Stimulated activated CD4-positive, alpha-beta T cell treated with anti-CD3 and anti-CD28 coated beads, Interleukin-15, amount 100 ng/mL, for 48 hours (primary cell): ENCODE data around the gene PARP12.

Source experiments
- DNase-seq, 2 donors: peaks; one replicate each; pipeline ENCODE4 v3.0.0-alpha.2; 2020; ENCODE audit warnings: low read depth in 2 of 2

PARP12 gene

DNA sequence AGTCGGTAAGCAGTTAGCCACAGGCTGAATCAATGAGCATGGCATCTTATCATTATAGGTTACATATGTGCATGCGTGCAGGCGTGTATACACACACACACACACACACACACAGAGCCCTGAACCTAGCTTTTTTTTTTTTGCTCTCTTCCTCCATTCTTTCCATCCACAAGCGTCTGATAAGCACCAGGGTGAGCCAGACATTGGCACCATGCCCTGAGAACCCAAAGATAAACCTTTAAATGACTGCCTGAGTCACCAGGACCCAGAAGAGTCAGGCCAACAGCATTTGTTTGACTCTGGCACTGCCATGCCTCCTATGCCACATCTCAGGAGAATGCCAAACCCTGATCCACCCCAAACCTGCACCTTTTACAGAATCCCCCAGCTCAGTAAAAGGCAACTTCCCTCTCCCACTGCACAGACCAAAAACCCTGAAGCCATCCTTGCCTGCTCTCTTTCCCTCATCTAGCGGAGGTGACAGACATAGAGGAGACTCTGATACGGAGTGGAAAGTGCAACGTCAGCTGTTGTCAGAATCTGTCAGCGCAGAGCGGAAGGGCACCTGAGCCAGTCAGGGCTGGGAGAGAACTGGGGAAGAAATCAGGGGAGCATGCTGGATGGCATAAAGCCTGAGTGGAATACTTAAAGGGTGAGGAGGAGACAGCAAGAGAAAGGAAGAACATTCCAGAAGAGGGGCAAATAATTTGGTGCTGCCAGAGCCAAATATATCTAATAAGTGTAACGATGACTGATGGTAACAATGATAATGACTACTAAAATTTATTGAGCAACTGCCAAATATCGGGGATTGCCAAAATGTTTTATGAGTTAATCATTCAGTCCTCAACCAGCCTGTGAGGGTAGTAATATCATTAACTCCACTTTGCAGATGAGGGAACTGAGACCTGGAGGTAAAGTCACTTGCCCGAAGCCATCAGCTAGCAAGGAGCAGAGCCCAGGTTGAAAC, 3.2 kb downstream of the PARP12 start:
- DNase-seq = peak; percentile 33 to 41

DNA sequence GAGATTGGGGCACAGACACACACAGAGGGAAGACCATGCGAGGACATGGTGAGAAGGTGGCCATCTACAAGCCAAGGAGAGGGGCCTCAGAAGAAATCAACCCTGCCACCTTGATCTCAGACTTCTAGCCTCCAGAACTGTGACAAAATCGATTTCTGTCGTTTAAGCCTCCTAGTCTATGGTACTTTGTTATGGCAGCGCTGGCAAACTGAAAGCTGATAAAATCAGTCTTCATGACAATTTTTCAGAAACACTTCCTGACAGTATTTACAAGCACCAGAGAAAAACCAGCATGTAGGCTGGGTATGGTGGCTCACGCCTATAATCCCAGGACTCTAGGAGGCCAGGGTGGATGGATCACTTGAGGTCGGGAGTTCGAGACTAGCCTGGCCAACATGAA, 4.2 kb downstream of the PARP12 start:
- DNase-seq = no peak

DNA sequence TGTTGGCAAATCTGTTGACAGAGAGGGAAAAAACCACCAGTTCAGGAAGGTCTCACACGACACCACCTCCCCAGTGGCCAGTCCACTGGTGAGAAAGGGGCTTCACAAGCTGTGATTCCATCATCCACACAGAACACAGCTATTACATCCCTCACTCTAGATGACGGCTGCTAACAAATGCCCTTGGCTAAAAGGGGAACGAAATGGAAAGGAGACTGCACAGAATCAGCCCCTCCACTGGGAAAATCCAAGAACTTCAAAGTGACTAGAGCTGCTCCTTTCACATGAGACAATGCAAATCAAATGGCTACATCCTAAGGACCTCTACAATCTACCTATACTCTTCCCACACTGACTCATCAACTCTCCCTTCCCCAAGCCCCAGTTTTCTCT, 5.6 kb downstream of the PARP12 start:
- no peak for DNase-seq

DNA sequence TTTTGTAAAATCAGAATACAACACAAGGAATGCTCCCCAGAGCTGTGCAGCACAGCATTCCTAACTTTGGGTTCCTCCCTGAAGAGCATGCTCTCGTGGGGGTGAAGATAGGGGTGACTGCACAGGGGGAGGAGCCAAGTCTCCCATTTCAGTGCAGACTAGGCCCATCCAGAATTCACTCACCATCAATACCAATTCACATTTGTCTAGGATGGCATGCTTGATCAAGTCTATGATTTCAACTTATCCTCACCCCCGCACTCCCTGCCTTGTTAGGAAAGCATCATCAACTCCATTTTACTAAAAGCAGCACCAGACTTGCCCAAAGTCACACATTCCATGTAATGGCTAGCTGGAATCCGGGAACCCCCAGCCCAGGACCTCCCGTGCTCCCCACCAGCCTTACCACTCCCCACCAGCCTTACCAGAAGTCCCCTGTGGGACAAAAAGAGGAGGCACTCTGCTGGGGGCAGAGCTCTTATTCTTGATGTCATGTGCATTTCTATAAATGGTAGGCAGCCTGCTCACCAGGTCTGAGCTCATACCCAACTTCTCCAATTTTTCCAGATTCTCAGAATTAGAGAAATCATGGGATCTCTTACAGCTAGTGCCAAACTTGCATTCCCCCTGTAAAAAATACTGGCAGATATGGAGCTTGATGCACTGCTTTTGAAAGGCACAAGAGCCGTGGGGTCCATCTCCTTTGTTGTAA, 6.2 kb downstream of the PARP12 start:
- DNase-seq = no peak

DNA sequence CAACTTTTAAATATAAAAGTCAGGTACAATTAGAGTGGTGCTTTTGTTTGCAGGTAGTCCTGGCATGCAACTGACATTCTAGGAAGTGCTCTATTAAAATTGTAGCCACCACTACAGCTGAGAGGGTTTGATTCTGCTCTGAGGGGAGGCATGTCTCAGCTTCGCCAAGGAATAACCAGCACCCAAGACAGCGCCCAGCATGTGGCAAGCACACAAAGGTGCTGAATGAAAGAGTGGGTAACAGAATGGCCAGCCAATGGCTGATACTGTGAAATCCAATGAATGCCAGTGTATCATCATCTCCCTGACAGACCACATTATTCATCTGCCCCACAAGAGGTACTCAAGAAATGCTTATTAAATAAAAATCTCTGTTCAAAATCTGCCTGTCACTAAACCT, 6.9 kb downstream of the PARP12 start:
- DNase-seq = no peak

DNA sequence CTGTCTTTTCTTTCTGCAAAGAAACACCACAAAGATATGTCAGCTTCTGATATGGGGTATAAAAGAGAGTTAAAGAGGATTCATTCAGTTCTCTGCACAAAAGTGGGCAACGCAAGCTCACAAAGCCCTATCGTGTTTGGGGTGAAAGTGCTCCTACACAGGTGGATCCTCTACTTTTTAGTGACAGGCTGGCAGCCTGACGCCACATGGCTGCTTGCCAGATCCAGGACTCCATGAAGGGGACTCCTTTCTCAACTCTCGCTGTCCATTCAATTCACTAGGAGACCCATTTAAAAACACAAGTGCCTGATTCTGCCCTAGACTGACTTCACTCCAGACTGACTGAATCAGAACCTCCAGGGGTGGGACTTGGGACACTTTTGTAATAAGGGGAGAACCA, 8.0 kb downstream of the PARP12 start:
- no peak for DNase-seq

DNA sequence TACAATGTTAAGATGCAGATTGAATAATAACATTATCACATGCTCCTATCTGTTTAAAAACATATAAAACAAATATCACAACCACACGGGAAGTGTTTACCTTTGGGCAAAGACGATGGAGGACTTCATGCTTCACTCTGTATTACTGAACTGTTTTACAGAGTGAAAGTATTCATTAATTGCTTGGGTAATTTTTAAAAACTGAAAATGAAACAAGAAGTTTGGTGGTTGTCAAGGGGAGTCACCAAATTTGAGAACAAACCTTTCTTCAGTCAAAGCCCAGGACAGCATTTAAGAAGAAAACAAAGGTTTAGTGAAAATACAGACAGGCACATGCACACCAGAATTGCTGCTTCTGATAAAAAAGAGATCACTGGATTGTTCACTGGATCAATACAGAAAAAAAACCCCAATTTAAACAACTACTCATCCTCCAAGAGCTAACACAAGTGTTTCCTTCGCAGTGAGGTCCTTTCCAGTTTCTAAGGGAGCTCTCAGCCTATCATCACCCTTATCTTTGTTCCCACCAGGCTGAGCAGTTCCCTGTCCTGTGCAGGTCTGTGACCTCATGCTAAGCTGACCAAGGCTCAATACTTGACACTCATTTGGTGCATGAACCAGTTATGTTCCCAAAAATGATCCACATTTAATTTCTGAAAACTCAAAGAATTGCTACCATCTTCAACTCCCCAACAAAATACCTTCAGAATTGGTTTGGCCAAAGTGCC, 8.8 kb downstream of the PARP12 start:
- no peak for DNase-seq

DNA sequence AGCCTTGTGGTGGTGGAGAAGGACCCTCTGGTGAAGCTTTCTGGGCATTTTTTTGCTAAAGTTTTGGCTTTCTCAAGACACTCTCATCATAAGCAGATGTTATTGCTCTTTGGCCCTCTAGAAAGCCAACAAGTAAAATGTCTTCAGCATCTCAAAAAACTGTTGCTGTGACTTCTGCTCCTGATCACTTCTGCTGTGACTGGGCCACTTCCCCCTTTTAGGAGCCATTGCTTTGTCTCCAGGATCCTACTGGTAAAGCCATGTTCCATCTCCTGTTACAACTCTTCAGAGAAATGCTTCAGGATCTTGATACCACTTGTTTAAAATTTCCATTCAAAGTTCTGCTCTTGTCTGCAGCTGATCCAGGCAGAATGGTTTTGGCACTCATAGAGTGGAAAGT, 10.9 kb downstream of the PARP12 start:
- DNase-seq = no peak

DNA sequence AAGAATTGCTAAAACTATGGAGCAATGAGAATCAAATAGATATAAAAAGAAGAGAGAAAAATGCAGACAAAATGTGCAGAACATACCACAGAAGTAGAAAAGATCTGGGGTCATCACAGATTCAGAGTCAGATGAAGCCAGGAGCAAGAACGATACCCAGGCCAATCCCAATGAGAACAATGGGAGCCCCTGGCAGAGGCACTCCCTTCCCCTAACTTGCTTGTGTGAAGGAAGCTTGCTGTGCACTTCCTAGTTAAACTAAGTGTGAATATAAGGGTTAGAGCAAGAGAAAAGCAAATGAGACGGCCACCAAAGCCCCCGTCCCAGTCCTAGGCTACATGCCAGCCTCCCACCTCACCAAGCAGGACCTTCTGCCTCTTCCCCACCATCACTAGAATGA, 12.7 kb downstream of the PARP12 start:
- no peak for DNase-seq

DNA sequence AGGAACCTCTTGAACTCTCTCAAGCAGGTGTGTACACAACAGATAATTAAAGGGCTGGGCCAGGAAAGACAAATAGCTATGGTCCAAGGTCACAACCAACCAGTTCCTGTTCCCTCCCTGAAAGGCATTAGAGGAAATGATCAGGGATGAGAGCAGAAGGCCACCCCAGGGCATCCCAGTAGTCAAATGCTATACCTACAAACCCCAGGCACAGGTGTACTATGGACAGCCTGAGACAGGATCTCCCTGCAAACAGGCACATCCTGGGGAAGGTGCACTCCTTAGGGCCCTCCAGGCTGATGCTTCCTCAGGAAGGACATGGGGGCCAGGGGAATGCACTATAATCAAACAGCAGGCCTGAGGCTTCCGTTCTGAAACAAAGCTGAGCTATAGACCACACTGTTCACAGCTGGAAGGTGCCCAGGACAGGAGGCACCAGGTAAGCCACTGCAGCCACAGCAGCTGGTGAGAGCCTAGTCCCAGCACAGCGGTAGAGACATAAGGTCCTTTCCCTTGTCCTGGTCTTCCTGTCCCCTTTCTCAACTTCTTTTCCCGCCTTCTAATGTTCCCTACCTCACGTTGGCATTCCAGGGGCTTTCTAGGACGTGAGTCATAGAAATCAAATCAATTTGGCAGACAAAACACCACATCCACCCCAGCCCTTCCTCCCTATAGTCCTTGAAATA, 13.3 kb downstream of the PARP12 start:
- no peak for DNase-seq

DNA sequence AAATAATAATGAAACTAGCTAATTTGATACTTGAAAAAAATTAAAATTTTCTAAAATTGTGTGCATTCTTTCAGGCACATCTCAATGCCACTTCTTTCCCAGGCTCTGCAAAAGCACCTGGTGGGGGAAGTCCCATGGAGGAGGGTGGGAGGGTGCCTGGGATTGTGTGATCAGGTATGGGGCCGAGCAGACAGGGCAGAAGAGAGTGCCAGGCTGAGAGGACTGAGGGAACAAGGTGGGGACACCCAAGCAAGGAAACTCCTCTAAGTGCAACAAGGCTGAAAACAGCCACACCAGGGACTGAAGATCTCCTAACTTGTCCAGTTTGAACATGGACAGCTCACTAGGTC, 13.8 kb downstream of the PARP12 start:
- DNase-seq = no peak

DNA sequence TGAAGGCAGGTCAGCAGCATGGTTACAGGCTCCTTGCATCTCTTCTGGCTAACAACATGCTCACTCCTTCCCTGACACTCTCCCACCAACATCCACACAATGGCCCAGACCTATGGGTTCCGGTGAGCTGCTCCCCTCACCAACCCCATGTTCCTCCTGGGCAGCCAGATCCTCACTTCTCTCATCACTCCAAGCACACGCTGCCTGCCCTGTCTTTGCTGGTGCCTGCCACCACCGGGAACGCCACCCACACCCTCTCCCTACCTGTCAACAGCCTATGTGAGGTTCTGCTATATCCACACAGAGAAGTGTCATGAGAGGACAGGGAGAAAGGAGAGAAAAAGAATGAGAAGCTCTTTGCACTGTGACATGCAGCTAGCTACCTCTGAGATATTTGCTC, 14.6 kb downstream of the PARP12 start:
- DNase-seq = no peak

DNA sequence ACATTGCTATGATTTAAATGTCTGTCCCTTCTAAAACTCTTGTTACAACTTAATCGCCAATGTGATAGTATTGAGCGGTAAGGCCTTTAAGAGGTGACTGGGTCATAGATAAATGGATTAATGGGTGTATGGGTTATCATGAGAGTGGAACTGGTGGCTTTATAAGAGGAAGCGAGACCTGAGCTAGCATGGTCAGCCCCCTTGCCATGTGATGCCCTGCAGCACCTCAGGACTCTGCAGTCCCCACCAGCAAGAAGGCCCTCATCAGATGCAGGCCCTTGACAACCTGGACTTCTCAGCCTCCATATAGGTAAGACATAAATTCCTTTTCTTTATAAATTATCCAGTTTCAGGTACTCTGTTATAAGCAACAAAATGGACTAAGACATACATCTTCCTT, 15.6 kb downstream of the PARP12 start:
- DNase-seq = no peak

DNA sequence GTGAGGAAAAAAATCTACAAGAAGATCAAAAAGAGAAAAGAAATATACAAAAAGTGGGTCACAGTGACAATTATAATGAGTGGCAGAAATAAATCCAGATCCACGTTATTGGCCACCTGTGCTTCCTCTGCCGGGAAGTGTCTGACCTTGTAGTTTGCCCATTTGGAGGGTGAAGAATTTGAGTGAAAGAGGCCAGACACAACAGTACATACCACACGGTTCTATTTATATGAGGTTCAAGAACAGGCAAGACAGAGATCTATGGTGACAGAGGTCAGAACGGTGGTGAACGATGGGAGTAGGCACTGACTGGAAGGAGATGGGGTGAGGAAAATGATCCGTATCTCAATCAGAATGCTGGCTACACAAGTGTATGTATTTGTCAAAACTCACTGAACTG, 17.1 kb downstream of the PARP12 start:
- no peak for DNase-seq

DNA sequence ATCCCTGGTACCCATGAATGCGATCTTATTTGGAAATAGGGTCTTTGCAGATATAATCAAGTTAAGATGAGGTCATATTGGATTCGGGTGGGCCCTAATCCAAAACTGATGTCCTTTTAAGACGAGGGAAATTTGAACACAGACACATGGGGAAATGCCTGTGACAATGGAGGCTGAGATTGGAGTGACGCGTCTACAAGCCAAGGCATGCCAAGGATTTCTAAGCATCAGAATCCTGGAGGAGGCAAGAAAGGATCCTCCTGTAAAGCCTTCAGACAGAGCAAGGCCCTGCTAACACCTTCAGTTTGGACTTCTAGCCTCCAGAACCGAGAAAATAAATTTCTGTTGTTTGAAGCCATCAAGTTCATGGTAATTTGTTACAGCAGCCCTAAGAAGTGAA, 18.5 kb downstream of the PARP12 start:
- DNase-seq = no peak

DNA sequence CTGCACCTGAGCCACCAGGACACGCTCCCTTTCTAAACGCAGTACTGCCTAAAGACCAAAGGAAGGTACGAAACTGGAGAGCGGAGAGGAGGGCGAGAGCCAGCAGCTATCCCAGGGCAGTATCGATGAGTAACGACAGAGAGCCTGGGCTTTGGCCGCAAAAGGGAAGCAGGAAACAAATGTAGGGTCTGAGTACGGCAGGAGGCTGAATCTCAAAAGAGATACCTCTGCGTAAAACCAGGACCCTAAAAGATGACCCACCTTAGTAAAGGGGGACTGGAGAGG, 20.4 kb downstream of the PARP12 start:
- DNase-seq = no peak

DNA sequence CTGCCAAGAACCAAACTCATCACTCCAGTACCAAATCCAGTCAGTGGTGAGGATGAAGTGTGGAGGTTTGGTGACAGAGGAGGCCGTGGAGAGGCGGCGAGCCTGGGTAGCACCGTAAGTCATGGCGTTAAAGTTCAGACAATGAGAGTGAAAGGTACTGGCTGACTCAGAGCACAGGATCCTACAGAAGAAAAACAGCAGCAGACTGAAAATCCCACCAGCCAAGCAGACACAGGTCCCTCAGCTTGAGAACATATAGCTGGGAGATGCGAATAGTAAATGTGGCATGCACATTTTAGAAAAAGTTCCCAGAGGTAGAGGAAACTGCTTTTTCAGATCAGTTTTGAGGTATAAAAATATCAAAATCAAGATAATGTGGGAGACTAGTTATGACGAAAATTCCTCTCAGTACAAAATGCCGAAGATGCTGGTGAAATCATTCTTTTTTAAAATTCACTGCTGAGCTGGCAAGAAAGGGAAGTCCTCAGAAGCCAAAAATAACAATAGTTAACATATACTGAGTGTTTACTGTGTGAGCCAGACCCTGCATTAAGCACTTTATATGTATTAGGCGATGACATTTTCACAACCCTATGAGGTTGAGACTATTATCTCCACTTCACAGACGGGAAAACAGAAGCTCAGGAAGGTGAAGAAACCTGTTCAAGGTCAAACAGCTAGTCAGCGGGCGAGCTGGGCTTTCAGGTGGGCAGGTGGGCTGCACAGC, 20.9 kb downstream of the PARP12 start:
- DNase-seq = no peak

DNA sequence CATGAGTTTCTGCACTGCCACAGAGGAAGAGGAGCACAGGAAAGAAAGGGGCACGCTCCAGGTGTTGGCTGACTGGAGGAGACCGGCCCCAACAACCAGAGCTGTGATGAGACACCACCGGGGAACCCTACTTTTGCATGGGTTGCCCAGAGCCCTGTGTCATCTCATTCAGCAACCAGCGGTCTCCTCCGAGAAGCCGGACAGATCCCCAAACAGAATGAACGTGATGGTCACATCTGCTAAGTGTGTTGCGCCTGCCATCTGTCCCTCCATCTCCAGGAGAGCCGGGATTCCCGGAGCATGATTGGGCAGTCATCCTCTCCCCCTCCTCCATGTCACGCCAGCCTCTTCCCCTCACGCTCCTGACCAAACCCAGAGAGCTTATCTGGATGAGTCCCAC, 22.9 kb downstream of the PARP12 start:
- no peak for DNase-seq

DNA sequence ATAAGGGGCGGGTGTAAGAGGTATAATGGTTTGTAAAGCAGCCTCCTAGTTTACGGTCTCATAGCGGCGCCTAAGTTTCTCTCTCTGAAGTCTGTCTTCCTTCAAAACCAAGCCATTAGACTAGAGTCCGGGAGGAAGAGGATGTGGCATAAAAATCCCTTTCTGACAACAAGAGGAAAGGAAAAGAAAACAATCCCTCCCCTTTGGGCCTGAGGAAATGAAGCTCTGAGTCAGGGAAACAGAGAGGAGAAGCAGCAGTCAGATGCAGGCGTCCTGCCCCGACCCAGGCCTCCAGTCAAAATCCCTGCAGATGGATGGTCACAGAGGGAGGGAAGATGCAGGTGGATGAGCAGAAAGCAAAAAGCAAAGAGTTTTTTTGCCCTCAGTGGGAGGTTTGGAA, 23.7 kb downstream of the PARP12 start:
- no peak for DNase-seq

DNA sequence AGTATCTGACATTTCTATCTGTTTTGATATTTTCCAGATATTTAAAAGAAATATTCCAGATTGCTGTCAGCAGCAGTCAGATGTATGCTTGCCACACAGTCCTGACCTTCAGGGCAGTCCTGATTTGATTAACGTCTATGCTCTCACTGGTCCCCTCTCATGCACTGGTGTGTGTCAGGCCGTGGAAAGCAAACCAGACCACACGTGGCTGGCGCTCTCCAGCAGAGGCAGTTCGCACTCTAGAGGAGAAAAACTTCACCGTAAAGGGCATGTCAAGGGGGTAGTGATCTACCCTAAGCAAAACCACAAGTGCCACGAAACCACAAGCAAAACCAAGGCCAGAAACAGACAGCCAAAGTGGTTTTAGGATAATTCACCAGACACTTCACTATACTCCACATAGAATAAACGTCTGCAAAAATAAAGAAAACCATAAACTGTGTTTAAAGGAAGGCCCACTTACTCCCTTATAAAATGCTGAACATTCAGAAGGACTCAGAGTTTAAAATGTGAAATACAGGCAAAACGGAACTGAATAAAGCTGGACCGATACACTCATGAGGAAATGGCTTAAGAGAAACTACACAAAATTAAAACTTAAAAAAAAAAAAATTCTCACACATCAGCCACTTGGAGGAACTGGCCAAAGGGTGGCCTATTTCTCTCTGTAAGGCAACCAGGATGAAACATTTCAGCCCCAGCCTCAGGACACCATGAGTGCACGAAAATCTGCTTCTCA, 26.4 kb downstream of the PARP12 start:
- no peak for DNase-seq
